IMR-90 (cell line): Measurements from ENCODE around the gene ZNF598.

Experiments used
- POLR2A ChIP-seq: IDR thresholded peaks from 2 replicates; pipeline ENCODE4 v1.6.1; 2012; ENCODE audit warnings: mild to moderate bottlenecking, low read depth, low read length
- USF2 ChIP-seq: fragments of 150-350 bp; IDR thresholded peaks from 2 replicates; pipeline ENCODE4 v1.6.1; 2017; ENCODE audit warnings: mild to moderate bottlenecking, antibody characterized with exemption, low read length, low read depth

- TF ChIP-seq USF2 (no peak), POLR2A (no peak)
These were observed 19.7 kb upstream of the ZNF598 start for GRCh38 chr16:2029350-2029749.
